ENCODE results near the gene ZBTB34.

The ZBTB34 gene

DNA sequence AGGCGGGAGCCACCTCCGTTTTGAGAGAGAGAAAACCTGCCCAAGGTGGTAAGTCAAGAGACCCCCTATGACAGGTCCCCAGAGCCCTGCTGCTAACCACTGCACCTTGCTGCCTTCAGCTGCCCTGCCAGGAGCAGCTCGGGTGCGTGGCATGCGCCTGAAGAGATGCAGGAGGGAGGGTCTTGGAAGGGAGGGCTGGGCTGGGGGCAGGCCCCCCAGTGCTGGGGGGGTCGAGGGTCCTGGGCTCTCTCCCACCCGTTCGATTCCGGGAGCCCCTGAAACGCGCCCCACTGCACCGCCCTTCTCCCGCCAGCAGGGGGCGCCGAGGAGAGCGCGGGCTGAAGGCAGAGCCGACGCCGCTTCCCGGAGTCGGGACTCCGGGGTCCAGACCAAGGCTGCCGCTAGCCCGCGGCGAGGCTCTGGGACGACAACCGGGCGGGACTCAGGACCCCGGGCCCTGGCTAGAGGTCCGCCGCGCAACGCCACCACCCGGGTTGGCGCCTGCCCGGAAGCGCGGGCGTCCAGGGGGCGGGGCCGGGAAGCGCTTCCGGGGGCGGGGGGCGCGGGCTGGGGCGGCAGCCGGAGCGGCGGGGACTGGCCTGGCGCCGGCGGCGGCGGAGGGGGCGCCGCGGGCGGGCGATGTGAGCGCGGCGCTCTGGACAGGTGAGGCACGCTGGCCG, at the start of gene ZBTB34 (continued):
- TF ChIP-seq, protein P1, sequence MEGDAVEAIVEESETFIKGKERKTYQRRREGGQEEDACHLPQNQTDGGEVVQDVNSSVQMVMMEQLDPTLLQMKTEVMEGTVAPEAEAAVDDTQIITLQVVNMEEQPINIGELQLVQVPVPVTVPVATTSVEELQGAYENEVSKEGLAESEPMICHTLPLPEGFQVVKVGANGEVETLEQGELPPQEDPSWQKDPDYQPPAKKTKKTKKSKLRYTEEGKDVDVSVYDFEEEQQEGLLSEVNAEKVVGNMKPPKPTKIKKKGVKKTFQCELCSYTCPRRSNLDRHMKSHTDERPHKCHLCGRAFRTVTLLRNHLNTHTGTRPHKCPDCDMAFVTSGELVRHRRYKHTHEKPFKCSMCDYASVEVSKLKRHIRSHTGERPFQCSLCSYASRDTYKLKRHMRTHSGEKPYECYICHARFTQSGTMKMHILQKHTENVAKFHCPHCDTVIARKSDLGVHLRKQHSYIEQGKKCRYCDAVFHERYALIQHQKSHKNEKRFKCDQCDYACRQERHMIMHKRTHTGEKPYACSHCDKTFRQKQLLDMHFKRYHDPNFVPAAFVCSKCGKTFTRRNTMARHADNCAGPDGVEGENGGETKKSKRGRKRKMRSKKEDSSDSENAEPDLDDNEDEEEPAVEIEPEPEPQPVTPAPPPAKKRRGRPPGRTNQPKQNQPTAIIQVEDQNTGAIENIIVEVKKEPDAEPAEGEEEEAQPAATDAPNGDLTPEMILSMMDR (tag by site-specific recombination; IDR thresholded peaks at IDR 0.05): peak; percentile 95
- TF ChIP-seq, protein P2, sequence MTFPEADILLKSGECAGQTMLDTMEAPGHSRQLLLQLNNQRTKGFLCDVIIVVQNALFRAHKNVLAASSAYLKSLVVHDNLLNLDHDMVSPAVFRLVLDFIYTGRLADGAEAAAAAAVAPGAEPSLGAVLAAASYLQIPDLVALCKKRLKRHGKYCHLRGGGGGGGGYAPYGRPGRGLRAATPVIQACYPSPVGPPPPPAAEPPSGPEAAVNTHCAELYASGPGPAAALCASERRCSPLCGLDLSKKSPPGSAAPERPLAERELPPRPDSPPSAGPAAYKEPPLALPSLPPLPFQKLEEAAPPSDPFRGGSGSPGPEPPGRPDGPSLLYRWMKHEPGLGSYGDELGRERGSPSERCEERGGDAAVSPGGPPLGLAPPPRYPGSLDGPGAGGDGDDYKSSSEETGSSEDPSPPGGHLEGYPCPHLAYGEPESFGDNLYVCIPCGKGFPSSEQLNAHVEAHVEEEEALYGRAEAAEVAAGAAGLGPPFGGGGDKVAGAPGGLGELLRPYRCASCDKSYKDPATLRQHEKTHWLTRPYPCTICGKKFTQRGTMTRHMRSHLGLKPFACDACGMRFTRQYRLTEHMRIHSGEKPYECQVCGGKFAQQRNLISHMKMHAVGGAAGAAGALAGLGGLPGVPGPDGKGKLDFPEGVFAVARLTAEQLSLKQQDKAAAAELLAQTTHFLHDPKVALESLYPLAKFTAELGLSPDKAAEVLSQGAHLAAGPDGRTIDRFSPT (tag by site-specific recombination; IDR thresholded peaks at IDR 0.05): no peak
- TF ChIP-seq ZNF777 (tag by site-specific recombination; IDR thresholded peaks at IDR 0.05; ENCODE audit: borderline replicate concordance): no peak
- TF ChIP-seq ZNF768 (tag by site-specific recombination; IDR thresholded peaks at IDR 0.05): no peak
- TF ChIP-seq BCL11B (tag by site-specific recombination; IDR thresholded peaks at IDR 0.05; ENCODE audit: low read depth): no peak
- TF ChIP-seq ZNF629 (tag by site-specific recombination; IDR thresholded peaks at IDR 0.05): peak; percentile 18; the same call in 1 of the 2 replicates
- TF ChIP-seq ZNF211 (tag by site-specific recombination; IDR thresholded peaks at IDR 0.05; ENCODE audit: low read depth): no peak
- no peak for TF ChIP-seq ZNF10 (tag by site-specific recombination; IDR thresholded peaks at IDR 0.05)
- TF ChIP-seq ZFHX2 (tag by site-specific recombination; conservative IDR thresholded peaks at IDR 0.05): peak; percentile 46; the same call in 1 of the 2 replicates
- no peak for TF ChIP-seq ZNF707 (tag by site-specific recombination; IDR thresholded peaks at IDR 0.05)
- no peak for TF ChIP-seq FEZF1 (tag by site-specific recombination; IDR thresholded peaks at IDR 0.05)
- peak; percentile 67 for TF ChIP-seq ZSCAN30 (tag by site-specific recombination; IDR thresholded peaks at IDR 0.05)
- TF ChIP-seq ZNF341 (tag by site-specific recombination; IDR thresholded peaks at IDR 0.05; ENCODE audit: low read depth): peak; percentile 26; the same call in 1 of the 2 replicates

DNA sequence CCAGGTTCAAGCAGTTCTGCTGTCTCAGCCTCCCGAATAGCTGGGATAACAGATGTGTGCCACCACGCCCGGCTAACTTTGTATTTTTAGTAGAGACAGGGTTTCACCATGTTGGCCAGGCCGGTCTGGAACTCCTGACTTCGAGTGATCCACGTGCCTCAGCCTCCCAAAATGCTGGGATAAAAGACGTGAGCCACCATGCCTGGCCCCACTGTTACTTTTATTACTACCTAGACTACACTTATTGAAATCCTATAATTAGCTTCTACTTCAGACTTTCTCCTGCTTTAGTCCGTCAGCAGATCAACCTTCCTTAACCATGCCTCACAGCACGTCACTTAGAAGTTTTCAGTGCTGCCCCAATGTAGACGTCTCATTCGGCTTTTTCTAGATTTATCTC, 47.4 kb upstream of the ZBTB34 start:
- Histone ChIP-seq H3K4me3 (ENCODE audit: low read depth, low read length) (no peak overlapping the region), H3K9me3 (ENCODE audit: control insufficient read depth, insufficient read depth, low read depth, low read length) (no peaks in the 10 kb centered on the region), H3K36me3 (ENCODE audit: control insufficient read depth in 2 of 2, insufficient read depth in 1 of 2, low read length in 2 of 2) (peaks cover 24 to 56% of the 10 kb centered on the region in 2 experiments), H3K27ac (ENCODE audit: extremely low read depth, low read depth, low read length) (no peak overlapping the region), H3K4me1 (ENCODE audit: control insufficient read depth, insufficient read depth, low read length) (no peaks in the 10 kb centered on the region; the same call in 1 of the 2 replicates)
- CTCF ChIA-PET: interaction anchor here (0.7 kb wide), 1 partner anchor 32 kb away, joined by 3 read pairs; no protein-coding TSS in a partner anchor
- POLR2A ChIA-PET: interaction anchor here (0.6 kb wide), 1 partner anchor 9 kb away, joined by 3 read pairs; no protein-coding TSS in a partner anchor
- no peak for TF ChIP-seq ZBTB11 (tag by site-specific recombination; conservative IDR thresholded peaks at IDR 0.05; ENCODE audit: low read depth)
- TF ChIP-seq, protein P3, sequence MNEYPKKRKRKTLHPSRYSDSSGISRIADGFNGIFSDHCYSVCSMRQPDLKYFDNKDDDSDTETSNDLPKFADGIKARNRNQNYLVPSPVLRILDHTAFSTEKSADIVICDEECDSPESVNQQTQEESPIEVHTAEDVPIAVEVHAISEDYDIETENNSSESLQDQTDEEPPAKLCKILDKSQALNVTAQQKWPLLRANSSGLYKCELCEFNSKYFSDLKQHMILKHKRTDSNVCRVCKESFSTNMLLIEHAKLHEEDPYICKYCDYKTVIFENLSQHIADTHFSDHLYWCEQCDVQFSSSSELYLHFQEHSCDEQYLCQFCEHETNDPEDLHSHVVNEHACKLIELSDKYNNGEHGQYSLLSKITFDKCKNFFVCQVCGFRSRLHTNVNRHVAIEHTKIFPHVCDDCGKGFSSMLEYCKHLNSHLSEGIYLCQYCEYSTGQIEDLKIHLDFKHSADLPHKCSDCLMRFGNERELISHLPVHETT (tag by site-specific recombination; IDR thresholded peaks at IDR 0.05): no peak
- no peak for TF ChIP-seq SCRT1 (tag by site-specific recombination; IDR thresholded peaks at IDR 0.05; ENCODE audit: borderline replicate concordance)
- no peak for TF ChIP-seq KLF9 (tag by site-specific recombination; IDR thresholded peaks at IDR 0.05; ENCODE audit: low read depth)
- TF ChIP-seq ZNF148 (tag by site-specific recombination; IDR thresholded peaks at IDR 0.05; ENCODE audit: borderline replicate concordance): no peak
- no peak for TF ChIP-seq ZNF239 (tag by site-specific recombination; IDR thresholded peaks at IDR 0.05)
- TF ChIP-seq ZFP37 (tag by site-specific recombination; IDR thresholded peaks at IDR 0.05): no peak
- no peak for TF ChIP-seq ZNF202 (tag by site-specific recombination; IDR thresholded peaks at IDR 0.05; ENCODE audit: borderline replicate concordance)
- TF ChIP-seq SP3 (tag by site-specific recombination; IDR thresholded peaks at IDR 0.05): no peak
- TF ChIP-seq ZNF544 (tag by site-specific recombination; IDR thresholded peaks at IDR 0.05): no peak
- TF ChIP-seq YY1 (tag by site-specific recombination; IDR thresholded peaks at IDR 0.05): no peak
- no peak for TF ChIP-seq ZNF670 (tag by site-specific recombination; IDR thresholded peaks at IDR 0.05; ENCODE audit: low read depth)
- TF ChIP-seq ZNF404 (tag by site-specific recombination; IDR thresholded peaks at IDR 0.05): no peak

All from HEK293 (cell line).